Dermis microvascular lymphatic vessel endothelial cell (primary cell): ENCODE data around the gene FLVCR1. TPM values are rescaled to one million over a fixed set of nuclear protein-coding genes. Genes with fewer than 3 reads are reported as not detected.
"Not testable (repeated sequence)": the region's sequence is repeated elsewhere in the genome, so short reads cannot be mapped to it uniquely, and the experiment has no call there.

Experiments used
- DNase-seq, 2 donors: peaks; one replicate each; pipeline versions ENCODE4 v3.0.0 to v3.0.0-alpha.2; 2010; ENCODE audit warnings: low read depth in 2 of 2
- total RNA-seq: library from RNA; depleted of rRNA; stranded (reverse); fragments of >200 nt; gene quantifications from 2 replicates; pipeline ENCODE4 v1.2.1, GENCODE V29; 2014

Gene FLVCR1
- total RNA-seq, 1 donor from 2014 or later: 6.9 TPM

DNA sequence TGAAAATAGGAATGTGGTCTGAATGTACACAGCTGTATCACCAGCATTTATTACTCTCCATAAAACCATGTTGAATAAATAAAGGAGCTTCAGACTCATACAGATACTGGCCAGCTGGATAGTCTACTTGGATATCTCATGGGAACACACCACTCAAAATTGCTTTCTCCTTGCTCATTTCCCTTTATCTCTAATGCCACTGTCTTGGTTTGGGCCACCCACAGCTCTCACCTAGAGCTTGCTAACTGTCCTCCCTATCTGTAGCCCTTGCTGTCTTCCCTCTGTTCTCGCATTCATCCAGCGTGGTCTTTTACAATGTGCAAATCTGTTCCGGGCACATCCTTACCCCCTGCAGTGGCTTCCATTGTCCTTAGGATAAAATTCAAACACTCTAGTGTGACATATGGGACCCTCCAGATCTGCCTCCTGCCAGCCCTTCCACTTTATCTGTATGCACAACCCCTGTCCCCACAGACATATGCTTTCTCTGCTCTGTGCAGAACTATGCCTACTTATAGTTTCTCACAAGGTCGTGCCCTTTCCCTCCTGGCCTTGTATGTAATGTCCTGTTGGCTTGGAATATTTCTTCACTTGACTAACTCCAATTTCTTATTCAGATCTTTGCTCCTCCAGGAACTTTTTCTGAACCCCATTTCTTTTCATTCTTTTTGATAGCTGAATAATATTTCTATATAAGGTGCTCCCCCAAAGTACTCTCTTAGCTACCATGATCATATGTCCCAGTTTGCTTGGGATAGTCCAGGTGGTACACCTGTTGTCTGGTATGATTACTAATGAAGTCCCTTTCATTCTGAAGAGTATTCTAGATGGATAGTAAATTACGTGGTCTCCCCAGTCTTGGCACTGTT is 2.9 kb downstream of the FLVCR1 start:
- DNase-seq: no peak

DNA sequence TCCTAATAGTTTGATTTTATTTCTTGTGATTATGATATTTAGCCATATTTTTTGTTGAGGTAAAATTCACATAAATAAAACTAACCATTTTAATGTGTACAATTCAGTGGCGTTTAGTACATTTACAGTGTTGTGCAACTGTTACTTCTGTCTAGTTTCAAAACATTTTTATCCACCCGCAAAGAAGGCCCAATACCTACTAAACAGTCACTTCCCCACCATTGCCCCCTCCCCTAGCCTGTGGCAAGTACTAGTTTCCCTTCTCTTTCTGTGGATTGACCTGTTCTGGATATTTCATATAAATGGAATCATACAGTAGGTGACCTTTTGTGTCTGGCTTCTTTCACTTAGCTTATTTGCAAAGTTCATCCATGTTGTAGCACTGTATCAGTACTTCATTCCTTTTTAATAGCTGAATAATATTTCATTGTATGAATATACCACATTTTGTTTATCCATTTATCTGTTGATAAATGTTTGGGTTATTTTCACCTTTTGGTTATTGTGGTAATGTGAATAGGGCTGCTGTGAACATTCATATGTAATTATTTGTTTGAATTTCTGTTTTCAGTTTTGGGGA is 4.1 kb downstream of the FLVCR1 start:
- DNase-seq: no peak

DNA sequence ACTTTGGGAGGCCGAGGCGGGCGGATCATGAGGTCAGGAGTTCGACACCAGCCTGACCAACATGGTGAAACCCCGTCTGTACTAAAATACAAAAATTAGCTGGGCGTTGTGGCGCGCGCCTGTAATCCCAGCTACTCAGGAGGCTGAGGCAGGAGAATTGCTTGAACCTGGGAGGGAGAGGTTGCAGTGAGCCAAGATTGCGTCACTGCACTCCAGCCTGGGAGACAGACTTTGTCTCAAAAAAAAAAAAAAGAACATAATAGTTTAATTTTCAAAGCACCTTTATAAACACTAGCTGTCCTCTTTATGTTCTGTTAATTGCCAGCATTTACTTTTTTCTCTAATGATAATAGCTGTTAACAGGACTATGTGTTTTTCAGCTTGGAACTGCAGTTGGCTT is 5.3 kb downstream of the FLVCR1 start:
- not testable (repeated sequence) for DNase-seq

DNA sequence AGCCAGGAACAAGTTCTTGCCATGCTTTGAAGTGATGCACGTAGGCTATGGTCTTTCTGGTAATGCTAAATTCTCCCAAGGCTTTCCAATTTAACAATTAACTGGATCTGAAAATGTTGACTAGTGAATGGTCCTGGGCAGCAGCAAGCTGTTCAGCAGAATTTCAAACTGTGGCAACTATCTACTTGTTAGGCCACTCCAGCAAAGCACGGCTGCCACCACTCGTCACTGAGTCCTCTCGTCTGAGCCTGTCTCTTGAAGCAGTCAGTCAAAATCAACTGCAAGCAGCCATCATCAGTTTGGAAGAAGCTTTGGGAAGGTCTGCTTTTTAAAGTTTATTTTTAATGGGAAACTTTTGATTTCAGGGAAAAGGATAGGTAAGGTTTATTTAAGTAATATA is 6.1 kb downstream of the FLVCR1 start:
- DNase-seq: no peak

DNA sequence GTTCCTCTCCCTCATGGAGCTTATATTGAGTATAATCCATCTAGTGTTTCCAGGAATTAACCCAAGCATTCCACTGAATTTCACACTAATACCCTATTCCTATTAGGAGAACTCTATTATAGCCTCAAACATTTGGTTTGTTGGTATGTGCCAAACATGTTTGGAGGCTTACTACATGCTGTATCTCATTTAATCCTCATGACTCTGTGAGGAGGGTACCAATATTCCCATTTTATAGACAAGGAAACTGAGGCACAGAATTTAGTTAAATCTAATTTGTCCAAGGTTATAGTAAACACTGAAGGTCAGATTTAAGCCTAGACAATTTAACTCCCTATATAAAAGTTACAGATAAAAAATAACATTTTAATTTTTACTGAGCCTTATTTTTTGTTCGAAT is 9.1 kb downstream of the FLVCR1 start:
- no peak for DNase-seq

DNA sequence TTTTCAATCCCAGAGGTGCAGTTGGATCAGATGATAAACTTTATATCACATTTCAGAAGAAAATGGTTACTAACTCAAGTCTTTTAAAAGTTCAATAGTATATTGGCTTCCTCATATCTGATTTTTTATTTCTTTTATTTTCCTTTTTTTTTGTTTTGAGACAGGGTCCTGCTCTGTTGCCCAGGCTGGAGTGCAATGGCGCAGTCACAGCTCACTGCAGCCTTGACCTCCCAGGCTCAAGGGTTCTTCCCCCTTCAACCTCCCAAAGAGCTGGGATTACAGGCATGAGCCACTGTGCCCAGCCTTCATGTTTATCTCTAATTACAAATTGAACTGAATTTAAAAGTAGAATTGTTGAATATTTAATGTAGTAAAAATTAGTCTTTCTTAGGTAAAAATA is 13.9 kb downstream of the FLVCR1 start:
- DNase-seq: no peak

DNA sequence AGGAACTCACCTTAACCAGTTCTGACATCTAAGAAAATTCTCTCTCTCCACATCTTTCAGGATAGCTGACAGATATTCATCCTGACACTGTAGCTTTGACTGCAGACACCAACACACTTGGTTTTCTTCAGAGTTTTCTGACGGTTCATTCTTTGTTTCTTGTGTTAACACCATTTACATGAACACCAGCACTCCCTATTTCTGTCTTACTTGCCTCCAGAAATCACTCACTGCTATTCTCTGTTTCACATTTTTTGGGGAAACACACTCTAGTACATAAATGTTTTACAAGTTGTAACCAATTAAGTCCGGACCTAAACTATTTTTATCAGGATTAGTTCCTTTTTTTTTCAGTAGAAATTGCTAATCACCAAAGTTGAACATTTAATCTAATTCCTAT is 15.4 kb downstream of the FLVCR1 start:
- DNase-seq: no peak

DNA sequence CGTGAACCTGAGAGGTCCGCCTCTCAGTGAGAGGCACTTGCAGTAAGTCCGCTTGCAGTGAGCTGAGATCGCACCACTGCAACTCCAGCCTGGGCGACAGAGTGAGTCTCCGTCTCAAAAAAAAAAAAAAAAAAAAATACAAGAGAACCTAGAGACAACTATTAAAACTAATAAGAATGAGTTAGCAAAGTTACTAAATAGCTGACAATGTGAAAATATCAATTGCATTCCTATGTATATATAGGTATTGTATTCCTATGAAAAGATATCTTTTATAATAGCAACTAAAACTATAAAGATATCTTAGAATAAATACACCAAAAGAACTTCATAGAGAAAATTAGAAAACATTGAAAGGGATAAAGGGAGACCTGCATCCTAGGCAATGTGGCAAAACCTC is 20.3 kb downstream of the FLVCR1 start:
- no peak for DNase-seq

DNA sequence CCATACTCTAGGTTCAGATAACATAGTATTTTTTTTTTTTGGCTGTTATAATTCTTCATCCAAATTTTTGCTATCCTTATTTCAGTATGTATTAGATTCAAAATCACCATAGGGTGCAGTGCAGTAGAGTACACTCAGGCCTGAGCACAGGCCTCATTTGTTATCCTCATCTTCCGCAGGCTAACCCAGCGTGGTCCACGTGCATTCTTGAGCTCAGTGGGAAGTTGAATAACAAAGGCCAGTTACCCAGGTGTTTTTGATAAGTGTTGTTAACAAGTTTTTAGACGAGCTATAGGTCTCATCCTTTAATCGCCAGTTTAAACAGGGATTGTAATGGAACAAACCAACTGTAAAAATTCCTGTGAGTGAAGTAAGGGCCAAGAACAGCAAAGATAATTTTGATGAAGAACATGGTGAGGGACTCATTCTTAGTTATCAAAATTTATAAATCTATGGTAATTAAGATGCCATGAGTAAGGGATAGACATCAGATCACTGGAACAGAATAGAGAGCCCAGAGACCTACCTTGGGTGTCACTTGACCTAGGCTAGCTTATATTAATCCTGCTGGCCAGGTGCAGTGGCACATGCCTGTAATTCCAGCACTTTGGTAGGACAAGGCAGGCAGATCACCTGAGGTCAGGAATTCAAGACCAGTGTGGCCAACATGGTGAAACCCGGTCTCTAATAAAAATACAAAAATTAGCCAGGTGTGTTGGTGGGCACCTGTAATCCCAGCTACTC is 22.0 kb downstream of the FLVCR1 start:
- DNase-seq: no peak

DNA sequence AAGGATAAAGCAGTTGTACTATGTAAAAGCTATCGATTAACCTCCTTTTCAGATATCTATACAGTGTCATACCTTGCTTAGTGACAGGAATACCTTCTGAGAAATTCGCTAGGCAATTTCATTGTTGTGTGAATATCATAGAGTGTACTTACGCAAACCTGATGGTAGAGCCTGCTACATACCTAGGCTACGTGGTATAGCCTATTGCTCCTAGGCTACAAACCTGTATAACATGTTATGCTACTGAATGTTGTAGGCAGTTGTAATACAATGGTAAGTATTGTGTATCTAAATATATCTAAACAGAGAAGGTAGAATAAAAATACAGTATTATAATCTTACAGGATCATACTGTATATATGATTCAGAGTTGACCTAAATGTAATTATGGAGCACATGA is 26.5 kb downstream of the FLVCR1 start:
- no peak for DNase-seq

DNA sequence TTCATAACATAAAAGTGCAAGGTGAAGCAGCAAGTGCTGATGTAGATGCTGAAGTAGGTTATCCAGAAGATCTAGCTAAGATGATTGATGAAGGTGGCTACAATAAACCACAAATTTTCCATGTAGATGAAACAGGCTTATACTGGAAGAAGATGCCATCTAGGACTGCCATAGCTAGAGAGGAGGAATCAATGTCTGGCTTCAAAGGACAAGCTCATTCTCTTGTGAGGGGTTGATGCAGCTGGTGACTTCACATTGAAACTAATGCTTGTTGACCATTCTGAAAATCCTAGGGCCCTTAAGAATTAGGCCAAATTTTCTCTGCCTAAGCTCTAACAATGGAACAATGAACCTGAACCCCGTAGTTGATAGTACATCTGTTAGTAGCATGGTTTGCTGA is 34.0 kb downstream of the FLVCR1 start:
- no peak for DNase-seq

DNA sequence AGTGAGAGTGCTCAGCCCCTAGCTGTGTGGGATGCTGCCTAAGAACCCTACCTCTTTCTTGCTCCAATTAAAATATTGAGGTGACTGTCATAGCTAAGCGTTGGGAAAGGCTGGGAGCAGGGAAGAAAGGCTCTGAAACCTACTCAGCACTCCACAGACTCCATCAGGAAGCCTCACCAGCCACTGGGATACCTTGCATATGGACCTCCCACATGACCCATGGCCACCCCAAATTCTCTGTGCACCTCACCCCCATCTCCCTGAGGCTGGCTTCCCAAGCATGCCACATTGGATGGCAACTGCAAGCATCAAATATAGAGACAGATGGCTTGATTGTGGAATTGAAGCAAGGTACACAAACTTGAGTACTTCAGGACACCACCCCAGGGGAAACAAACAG is 41.8 kb downstream of the FLVCR1 start:
- DNase-seq: no peak

DNA sequence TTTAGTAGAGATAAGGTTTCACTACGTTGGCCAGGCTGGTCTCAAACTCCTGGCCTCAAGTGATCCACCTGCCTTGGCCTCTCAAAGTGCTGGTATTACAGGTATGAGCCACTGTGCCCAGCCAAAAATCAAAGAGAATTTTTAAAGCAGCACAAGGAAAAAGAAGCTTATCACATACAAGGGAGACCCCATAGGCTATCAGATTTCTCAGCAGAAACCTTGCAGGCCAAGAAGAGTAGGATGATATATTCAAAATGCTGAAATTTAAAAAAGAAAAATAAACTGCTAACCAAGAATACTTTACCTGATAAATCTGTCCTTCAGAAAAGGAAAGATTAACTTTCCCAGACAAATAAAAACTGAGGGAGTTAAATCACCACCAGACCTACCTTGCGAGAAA is 43.2 kb downstream of the FLVCR1 start:
- no peak for DNase-seq

DNA sequence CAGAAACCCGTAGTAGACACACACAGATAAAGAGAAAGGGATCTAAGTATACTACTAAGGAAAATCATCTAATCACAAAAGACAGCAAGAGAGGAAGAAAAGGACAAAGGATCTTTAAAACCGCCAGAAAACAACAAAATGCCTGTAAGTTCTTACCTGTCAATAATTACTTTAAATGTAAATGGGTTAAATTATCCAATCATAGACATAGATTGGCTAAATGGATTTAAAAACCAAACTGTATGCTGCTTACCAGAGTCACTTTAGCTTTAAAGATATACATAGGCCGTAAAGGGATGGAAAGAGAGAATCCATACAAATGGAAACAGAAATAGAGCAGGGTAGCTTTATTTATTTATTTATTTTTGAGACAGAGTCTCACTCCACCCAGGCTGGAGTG is 44.0 kb downstream of the FLVCR1 start:
- no peak for DNase-seq

DNA sequence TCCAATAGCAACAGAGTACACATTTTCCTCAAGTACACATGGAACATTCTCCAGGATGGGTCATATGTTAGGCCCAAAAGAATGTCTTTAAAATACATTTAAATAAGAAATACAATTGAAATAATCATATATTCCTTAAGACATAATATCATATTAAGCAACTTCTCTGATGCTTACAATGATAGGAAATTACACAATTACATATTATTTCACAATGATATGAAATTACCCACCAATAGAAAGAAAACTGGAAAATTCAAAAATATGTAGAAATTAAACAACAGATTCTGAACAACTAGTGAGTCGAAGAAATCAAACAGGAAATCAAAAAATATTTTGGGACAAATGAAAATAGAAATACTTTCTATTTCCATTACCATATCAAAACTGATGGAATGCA is 45.6 kb downstream of the FLVCR1 start:
- DNase-seq: no peak

DNA sequence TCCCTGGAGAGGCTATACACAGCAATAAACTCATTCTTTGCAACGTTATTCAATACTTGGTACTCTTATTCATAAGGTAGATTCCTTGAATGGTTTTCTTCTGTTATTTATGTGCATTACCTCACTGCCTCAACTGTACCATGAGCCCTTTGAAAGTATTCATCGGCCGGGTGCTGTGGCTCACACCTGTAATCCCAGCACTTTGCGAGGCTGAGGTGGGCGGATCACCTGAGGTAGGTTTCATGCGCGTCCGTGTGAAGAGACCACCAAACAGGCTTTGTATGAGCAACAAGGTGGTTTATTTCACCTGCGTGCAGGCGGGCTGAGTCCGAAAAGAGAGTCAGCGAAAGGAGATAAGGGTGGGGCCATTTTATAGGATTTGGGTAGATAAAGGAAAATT is 50.0 kb downstream of the FLVCR1 start:
- not testable (repeated sequence) for DNase-seq

DNA sequence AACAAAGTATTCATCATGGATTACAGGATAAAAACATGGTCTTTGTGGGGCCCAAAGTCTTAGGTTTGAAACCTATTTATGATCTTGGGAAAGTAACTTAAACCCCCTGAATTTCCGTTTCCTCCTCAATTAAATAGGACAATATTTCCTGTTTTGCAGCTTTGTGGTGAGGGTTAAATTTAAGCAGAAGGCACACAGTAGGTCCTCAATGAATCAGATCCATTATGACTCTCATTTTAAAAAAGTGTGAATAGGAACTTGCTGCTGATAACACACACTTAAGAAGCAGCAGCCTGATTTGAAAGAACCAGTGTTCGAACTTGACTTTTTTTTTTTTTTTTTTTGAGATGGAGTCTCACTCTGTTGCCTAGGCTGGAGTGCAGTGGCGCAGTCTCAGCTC is 50.9 kb downstream of the FLVCR1 start:
- DNase-seq: no peak

DNA sequence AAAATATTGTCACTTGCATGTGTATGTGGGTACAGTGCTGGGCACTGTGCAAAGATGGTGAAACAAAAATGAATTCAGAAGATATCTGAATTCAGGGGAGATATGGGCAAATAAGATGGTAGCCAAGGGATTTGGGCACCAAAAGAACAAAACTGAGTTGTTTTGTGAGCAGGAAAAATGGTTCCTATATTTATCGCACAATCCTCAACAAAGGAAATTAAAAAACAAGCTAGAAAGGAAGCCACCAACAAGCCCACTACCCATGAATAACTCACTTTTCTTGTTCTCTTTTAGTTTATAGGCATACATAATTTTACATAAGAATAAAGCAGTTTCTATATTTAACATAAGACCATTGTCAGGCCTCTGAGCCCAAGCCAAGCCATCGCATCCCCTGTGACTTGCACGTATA is 51.6 kb downstream of the FLVCR1 start:
- DNase-seq: no peak

DNA sequence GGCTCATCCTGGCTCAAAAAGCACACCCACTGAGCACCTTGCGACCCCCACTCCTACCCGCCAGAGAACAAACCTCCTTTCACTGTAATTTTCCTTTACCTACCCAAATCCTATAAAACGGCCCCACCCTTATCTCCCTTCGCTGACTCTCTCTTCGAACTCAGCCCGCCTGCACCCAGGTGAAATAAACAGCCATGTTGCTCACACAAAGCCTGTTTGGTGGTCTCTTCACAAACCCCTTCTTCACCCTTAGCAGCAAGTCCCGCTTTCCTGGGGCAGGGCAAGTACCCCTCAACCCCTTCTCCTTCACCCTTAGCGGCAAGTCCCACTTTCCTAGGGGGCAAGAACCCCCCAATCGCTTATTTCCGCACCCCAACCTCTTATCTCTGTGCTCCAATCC is 52.1 kb downstream of the FLVCR1 start:
- DNase-seq: not testable (repeated sequence)

DNA sequence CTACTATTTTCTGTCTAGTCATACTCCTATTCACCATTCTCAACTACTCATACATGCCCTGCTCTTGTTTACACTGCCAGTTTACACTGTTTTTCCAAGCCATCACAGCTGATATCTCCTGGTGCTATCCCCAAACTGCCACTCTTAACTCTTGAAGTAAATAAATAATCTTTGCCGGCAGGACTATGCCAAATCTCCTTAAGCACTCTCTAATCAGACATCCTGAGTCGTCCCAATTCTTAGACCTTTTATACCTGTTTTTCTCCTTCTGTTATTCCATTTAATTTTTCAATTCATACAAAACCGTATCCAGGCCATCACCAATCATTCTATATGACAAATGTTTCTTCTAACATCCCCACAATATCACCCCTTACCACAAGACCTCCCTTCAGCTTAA is 55.6 kb downstream of the FLVCR1 start:
- DNase-seq: not testable (repeated sequence)

DNA sequence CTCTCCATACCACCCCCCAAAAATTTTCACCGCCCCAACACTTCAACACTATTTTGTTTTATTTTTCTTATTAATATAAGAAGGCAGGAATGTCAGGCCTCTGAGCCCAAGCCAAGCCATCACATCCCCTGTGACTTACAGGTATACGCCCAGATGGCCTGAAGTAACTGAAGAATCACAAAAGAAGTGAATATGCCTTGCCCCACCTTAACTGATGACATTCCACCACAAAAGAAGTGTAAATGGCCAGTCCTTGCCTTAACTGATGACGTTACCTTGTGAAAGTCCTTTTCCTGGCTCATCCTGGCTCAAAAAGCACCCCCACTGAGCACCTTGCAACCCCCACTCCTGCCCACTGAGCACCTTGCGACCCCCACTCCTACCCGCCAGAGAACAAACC is 56.0 kb downstream of the FLVCR1 start:
- not testable (repeated sequence) for DNase-seq

DNA sequence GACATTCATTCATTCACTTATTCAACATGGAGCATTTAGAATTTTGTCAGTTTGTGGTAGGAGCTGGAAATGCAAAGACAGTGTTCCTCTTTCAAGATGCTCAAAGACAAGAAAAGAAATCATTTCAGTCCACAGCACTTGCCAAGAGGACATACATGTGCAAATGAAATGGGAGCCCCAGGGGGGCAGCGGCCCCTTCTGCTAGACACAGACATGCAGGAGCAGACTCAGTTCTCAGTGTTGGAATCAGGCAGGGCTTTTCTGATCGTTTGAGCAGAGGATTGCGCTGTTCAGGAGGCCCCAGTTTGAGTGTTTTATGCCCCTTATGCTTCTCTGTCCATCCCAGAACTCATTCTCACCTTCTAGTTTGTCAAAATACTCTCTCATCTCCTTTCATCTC is 56.7 kb downstream of the FLVCR1 start:
- no peak for DNase-seq
